ENCODE measurements around the gene SH2D2A. TPM values are rescaled to one million over a fixed set of nuclear protein-coding genes. Genes with fewer than 3 reads are reported as not detected.

SH2D2A gene
- total RNA-seq, 2 experiments from 2014 or later: 2.1 to 5.8 TPM

- Histone ChIP-seq H3K9me2 (ENCODE audit: insufficient read depth, low read length) (no peaks in the 10 kb centered on the region), H3K9me3 (ENCODE audit: low read length) (no peaks in the 10 kb centered on the region), H3K27ac (ENCODE audit: low read depth, low read length, poor library complexity, severe bottlenecking) (no peak overlapping the region), H2AFZ (ENCODE audit: low read length) (no peak overlapping the region), H3K4me2 (ENCODE audit: low read length) (no peak overlapping the region), H3K4me1 (ENCODE audit: insufficient read depth, low read length, poor library complexity, severe bottlenecking) (no peaks in the 10 kb centered on the region), H3K4me3 (ENCODE audit: low read depth, low read length, poor library complexity, severe bottlenecking) (no peak overlapping the region), H3K79me2 (ENCODE audit: insufficient read depth, low read depth, low read length) (peaks cover 53% of the 10 kb centered on the region), H4K20me1 (ENCODE audit: insufficient read depth, low read length) (no peaks in the 10 kb centered on the region; the same call in none of the 2 replicates), H3K36me3 (ENCODE audit: insufficient read depth, low read length) (peaks cover 88% of the 10 kb centered on the region)
- no peak for DNase-seq (ENCODE audit: low spot score)
- no TSS peak for BruUV-seq (replicated peaks)
- ChIA-PET CTCF (ENCODE audit: unreplicated experiment) (interaction anchor here (0.6 kb wide), 1 partner anchor 55 kb away, joined by 3 read pairs; no protein-coding TSS in a partner anchor), POLR2A (interaction anchor here (0.9 kb wide), 1 partner anchor 9 kb away, joined by 4 read pairs; no protein-coding TSS in a partner anchor)
- no peak for TF ChIP-seq EZH2phosphoT487 (IDR thresholded peaks at IDR 0.05; ENCODE audit: borderline replicate concordance, low read depth, low read length)
- TF ChIP-seq CTCF (conservative IDR thresholded peaks at IDR 0.05; ENCODE audit: low read length): no peak
- intact Hi-C loops (cut with micrococcal nuclease; ENCODE audit: unreplicated experiment): no loop called here
These were observed 35.0 kb downstream of the SH2D2A start for GRCh38 chr1:156781585-156782186.

DNA sequence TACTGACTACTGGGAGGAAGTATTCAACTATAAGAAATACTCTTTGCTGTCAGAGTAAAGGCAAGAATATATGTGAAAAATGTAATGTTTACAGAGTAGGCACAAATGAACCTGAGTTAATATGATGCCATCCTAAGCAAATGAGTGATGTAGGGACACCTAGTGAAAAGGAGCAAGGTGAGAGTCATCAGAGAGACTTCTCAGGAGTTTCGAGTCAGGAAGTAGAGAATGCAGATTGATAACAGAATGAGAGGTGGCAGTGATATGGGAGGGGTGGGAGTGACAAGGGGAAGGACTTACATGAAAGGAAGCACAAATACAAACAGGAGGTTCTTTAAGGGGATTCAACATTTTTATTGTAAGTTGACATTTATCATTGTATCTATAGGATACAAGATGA, 39.1 kb downstream of the SH2D2A start:
- ChIA-PET CTCF (ENCODE audit: unreplicated experiment) (no interaction called here), POLR2A (interaction anchor here (1.1 kb wide), 1 partner anchor 50 kb away, joined by 3 read pairs; the partner anchor contains the start of gene METTL25B)
- Histone ChIP-seq H3K9me3 (ENCODE audit: low read length) (no peaks in the 10 kb centered on the region), H2AFZ (ENCODE audit: low read length) (no peak overlapping the region), H3K9me2 (ENCODE audit: insufficient read depth, low read length) (no peaks in the 10 kb centered on the region), H3K36me3 (ENCODE audit: insufficient read depth, low read length) (peaks cover 70% of the 10 kb centered on the region), H3K4me1 (ENCODE audit: insufficient read depth, low read length, poor library complexity, severe bottlenecking) (peaks cover 6% of the 10 kb centered on the region), H3K79me2 (ENCODE audit: insufficient read depth, low read depth, low read length) (peaks cover 85% of the 10 kb centered on the region), H3K27ac (ENCODE audit: low read depth, low read length, poor library complexity, severe bottlenecking) (no peak overlapping the region), H3K4me2 (ENCODE audit: low read length) (no peak overlapping the region), H3K4me3 (ENCODE audit: low read depth, low read length, poor library complexity, severe bottlenecking) (no peak overlapping the region), H4K20me1 (ENCODE audit: insufficient read depth, low read length) (peaks cover 12% of the 10 kb centered on the region)
- no peak for TF ChIP-seq CTCF (conservative IDR thresholded peaks at IDR 0.05; ENCODE audit: low read length)
- intact Hi-C loops (cut with micrococcal nuclease; ENCODE audit: unreplicated experiment): no loop called here
- no TSS peak for BruUV-seq (replicated peaks)
- DNase-seq (ENCODE audit: low spot score): no peak

DNA sequence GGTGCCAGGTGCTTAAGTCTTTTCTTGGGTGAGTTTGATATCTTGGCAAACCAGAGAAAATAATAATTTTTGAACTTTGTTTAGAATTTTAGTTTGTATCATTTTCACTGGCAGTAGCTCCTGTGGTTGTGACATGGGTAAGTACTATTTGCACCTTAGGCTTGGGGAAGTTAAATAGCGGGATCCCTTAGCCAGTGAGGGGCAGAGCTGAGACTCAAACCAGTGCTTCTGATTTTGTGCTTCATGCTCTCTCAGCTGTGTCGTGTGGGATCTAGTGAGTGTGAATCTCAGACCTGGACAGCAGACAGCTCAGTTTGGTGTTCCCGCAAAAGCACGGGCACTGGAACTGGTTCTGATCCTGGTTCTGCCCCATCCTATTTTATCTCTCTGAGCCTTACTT, 39.7 kb downstream of the SH2D2A start:
- Histone ChIP-seq H3K4me3 (ENCODE audit: low read depth, low read length, poor library complexity, severe bottlenecking) (no peak overlapping the region), H3K4me1 (ENCODE audit: insufficient read depth, low read length, poor library complexity, severe bottlenecking) (peaks cover 6% of the 10 kb centered on the region), H2AFZ (ENCODE audit: low read length) (no peak overlapping the region), H3K9me3 (ENCODE audit: low read length) (no peaks in the 10 kb centered on the region), H3K79me2 (ENCODE audit: insufficient read depth, low read depth, low read length) (peaks cover 89% of the 10 kb centered on the region), H3K27ac (ENCODE audit: low read depth, low read length, poor library complexity, severe bottlenecking) (no peak overlapping the region), H4K20me1 (ENCODE audit: insufficient read depth, low read length) (peaks cover 14% of the 10 kb centered on the region), H3K36me3 (ENCODE audit: insufficient read depth, low read length) (peaks cover 70% of the 10 kb centered on the region), H3K9me2 (ENCODE audit: insufficient read depth, low read length) (no peaks in the 10 kb centered on the region), H3K4me2 (ENCODE audit: low read length) (no peak overlapping the region)
- BruUV-seq (replicated peaks): TSS peak; percentile 18
- POLR2A ChIA-PET: interaction anchor here (0.7 to 1.1 kb wide), 2 partner anchors 49 to 441 kb away, joined by 3 read pairs; partner anchors contain the start of gene METTL25B
- intact Hi-C loops (cut with micrococcal nuclease; ENCODE audit: unreplicated experiment): no loop called here
- CTCF ChIA-PET (ENCODE audit: unreplicated experiment): no interaction called here
- no peak for DNase-seq (ENCODE audit: low spot score)
- TF ChIP-seq CTCF (conservative IDR thresholded peaks at IDR 0.05; ENCODE audit: low read length): no peak
- TF ChIP-seq EZH2phosphoT487 (IDR thresholded peaks at IDR 0.05; ENCODE audit: borderline replicate concordance, low read depth, low read length): no peak
